ENCODE data around the gene IL27RA. TPM values are rescaled to one million over a fixed set of nuclear protein-coding genes. Genes with fewer than 3 reads are reported as not detected.
A peak's percentile ranks its signal among the peaks of the same experiment; 100 is the strongest.

IL27RA gene
- total and polyA plus RNA-seq, 4 donors = 1.0 to 2.8 (median 1.6) TPM

GRCh38 chr19:14003251-14004055 lies 28.1 kb upstream of the IL27RA start:
- Histone ChIP-seq H3K4me3 (ENCODE audit: low read depth in 1 of 3, low read length in 3 of 3) (no peak overlapping the region), H3K27me3 (ENCODE audit: control insufficient read depth in 4 of 4, insufficient read depth in 4 of 4, low read length in 3 of 4) (no peaks in the 10 kb centered on the region), H3K9ac (ENCODE audit: low read depth in 1 of 2, low read length in 2 of 2) (peak overlapping the region in 1 of 2 donors; percentile 25), H3K36me3 (ENCODE audit: control insufficient read depth in 4 of 4, insufficient read depth in 3 of 4, low read depth in 1 of 4, low read length in 3 of 4) (peaks cover 0 to 6% (median 0%) of the 10 kb centered on the region in 4 donors), H3K4me1 (ENCODE audit: control insufficient read depth in 4 of 4, insufficient read depth in 4 of 4, low read length in 3 of 4) (peaks cover 6 to 15% (median 10%) of the 10 kb centered on the region in 4 donors), H3K27ac (ENCODE audit: low read depth in 1 of 2, low read length in 2 of 2) (peak overlapping the region; percentile 26 to 93), H3K9me3 (ENCODE audit: control insufficient read depth in 4 of 4, low read length in 3 of 4) (peaks cover 0 to 3% (median 1%) of the 10 kb centered on the region in 4 donors)
- TF ChIP-seq TAF1 (conservative IDR thresholded peaks at IDR 0.05) (no peak), GABPA (IDR thresholded peaks at IDR 0.05 in 1 of 2, conservative IDR thresholded peaks at IDR 0.05 in 1 of 2) (no peak), HNF4A (conservative IDR thresholded peaks at IDR 0.05) (no peak), HNF4G (IDR thresholded peaks at IDR 0.05) (no peak), YY1 (IDR thresholded peaks at IDR 0.05) (no peak), EGR1 (IDR thresholded peaks at IDR 0.05; ENCODE audit: low read depth in 2 of 2) (no peak), SP1 (IDR thresholded peaks at IDR 0.05) (no peak), NR2F2 (IDR thresholded peaks at IDR 0.05) (no peak), RXRA (IDR thresholded peaks at IDR 0.05) (no peak), FOXA1 (IDR thresholded peaks at IDR 0.05) (no peak), FOXA2 (IDR thresholded peaks at IDR 0.05) (no peak), REST (IDR thresholded peaks at IDR 0.05) (no peak), JUND (IDR thresholded peaks at IDR 0.05) (no peak), RAD21 (IDR thresholded peaks at IDR 0.05) (no peak)
- TF ChIP-seq, protein P1, sequence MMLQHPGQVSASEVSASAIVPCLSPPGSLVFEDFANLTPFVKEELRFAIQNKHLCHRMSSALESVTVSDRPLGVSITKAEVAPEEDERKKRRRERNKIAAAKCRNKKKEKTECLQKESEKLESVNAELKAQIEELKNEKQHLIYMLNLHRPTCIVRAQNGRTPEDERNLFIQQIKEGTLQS (IDR thresholded peaks at IDR 0.05) = no peak
- TF ChIP-seq, protein P2, sequence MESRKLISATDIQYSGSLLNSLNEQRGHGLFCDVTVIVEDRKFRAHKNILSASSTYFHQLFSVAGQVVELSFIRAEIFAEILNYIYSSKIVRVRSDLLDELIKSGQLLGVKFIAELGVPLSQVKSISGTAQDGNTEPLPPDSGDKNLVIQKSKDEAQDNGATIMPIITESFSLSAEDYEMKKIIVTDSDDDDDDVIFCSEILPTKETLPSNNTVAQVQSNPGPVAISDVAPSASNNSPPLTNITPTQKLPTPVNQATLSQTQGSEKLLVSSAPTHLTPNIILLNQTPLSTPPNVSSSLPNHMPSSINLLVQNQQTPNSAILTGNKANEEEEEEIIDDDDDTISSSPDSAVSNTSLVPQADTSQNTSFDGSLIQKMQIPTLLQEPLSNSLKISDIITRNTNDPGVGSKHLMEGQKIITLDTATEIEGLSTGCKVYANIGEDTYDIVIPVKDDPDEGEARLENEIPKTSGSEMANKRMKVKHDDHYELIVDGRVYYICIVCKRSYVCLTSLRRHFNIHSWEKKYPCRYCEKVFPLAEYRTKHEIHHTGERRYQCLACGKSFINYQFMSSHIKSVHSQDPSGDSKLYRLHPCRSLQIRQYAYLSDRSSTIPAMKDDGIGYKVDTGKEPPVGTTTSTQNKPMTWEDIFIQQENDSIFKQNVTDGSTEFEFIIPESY (IDR thresholded peaks at IDR 0.05) = no peak
- TF ChIP-seq, protein P3, sequence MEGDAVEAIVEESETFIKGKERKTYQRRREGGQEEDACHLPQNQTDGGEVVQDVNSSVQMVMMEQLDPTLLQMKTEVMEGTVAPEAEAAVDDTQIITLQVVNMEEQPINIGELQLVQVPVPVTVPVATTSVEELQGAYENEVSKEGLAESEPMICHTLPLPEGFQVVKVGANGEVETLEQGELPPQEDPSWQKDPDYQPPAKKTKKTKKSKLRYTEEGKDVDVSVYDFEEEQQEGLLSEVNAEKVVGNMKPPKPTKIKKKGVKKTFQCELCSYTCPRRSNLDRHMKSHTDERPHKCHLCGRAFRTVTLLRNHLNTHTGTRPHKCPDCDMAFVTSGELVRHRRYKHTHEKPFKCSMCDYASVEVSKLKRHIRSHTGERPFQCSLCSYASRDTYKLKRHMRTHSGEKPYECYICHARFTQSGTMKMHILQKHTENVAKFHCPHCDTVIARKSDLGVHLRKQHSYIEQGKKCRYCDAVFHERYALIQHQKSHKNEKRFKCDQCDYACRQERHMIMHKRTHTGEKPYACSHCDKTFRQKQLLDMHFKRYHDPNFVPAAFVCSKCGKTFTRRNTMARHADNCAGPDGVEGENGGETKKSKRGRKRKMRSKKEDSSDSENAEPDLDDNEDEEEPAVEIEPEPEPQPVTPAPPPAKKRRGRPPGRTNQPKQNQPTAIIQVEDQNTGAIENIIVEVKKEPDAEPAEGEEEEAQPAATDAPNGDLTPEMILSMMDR (IDR thresholded peaks at IDR 0.05; ENCODE audit: low read depth, low read length, missing input control) = no peak
- TF ChIP-seq, protein P4, sequence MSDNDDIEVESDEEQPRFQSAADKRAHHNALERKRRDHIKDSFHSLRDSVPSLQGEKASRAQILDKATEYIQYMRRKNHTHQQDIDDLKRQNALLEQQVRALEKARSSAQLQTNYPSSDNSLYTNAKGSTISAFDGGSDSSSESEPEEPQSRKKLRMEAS (IDR thresholded peaks at IDR 0.05) = no peak
- WGBS = 67% methylated on average over 10 of the region's 10 CpGs
- DNase-seq (ENCODE audit: low spot score) = no peak

Measured in liver (tissue), 9 donors.